ENCODE results near the gene DGCR6.
"Not testable (repeated sequence)": the region's sequence is repeated elsewhere in the genome, so short reads cannot be mapped to it uniquely, and the experiment has no call there.

Gene DGCR6

GRCh38 chr22:18931905-18932652, 26.0 kb downstream of the DGCR6 start:
- no peak for DNase-seq

- DNase-seq, result no peak
Observed at GRCh38 chr22:18933914-18934313, 27.8 kb downstream of the DGCR6 start.

GRCh38 chr22:18934688-18935087, 28.6 kb downstream of the DGCR6 start:
- DNase-seq, result not testable (repeated sequence)

GRCh38 chr22:18935889-18936529, 29.9 kb downstream of the DGCR6 start, which contains the start of gene PRODH:
Gene PRODH, minus strand, starts transcription at chr22:18936293. Its CDS starts 6 bp downstream, at chr22:18936287.
- no peak for DNase-seq

- DNase-seq, result not testable (repeated sequence)
Observed at GRCh38 chr22:18938691-18939090, 32.6 kb downstream of the DGCR6 start.

- not testable (repeated sequence) for DNase-seq
Observed at GRCh38 chr22:18947105-18947504, 41.0 kb downstream of the DGCR6 start.

- DNase-seq, result no peak
Observed at GRCh38 chr22:18947905-18948304, 41.8 kb downstream of the DGCR6 start.

- DNase-seq, result no peak
Observed at GRCh38 chr22:18950141-18950540, 44.0 kb downstream of the DGCR6 start.

GRCh38 chr22:18952022-18952421, 45.9 kb downstream of the DGCR6 start:
- no peak for DNase-seq

- DNase-seq, result not testable (repeated sequence)
Observed at GRCh38 chr22:18953128-18953527, 47.0 kb downstream of the DGCR6 start.

- peak in 1 of 2 experiments; percentile 28 for DNase-seq
Observed at GRCh38 chr22:18954303-18954989, 48.3 kb downstream of the DGCR6 start.

- DNase-seq, result no peak
Observed at GRCh38 chr22:18954990-18955571, 49.0 kb downstream of the DGCR6 start.

GRCh38 chr22:18955696-18956095, 49.6 kb downstream of the DGCR6 start:
- no peak for DNase-seq

- not testable (repeated sequence) for DNase-seq
Observed at GRCh38 chr22:18956121-18956895, 50.2 kb downstream of the DGCR6 start.

GRCh38 chr22:18956956-18957355, 50.8 kb downstream of the DGCR6 start:
- not testable (repeated sequence) for DNase-seq

- not testable (repeated sequence) for DNase-seq
Observed at GRCh38 chr22:18957621-18958320, 51.7 kb downstream of the DGCR6 start.

GRCh38 chr22:18958321-18958705, 52.2 kb downstream of the DGCR6 start:
- DNase-seq, result not testable (repeated sequence)

- DNase-seq, result not testable (repeated sequence)
Observed at GRCh38 chr22:18958738-18959137, 52.6 kb downstream of the DGCR6 start.

GRCh38 chr22:18959266-18959665, 53.1 kb downstream of the DGCR6 start:
- not testable (repeated sequence) for DNase-seq

- not testable (repeated sequence) for DNase-seq
Observed at GRCh38 chr22:18959741-18960140, 53.6 kb downstream of the DGCR6 start.

- not testable (repeated sequence) for DNase-seq
Observed at GRCh38 chr22:18960166-18960820, 54.2 kb downstream of the DGCR6 start.
